Left ventricle myocardium superior (tissue), 1 donor: ENCODE data around the gene SLC25A14. TPM values are rescaled to one million over a fixed set of nuclear protein-coding genes. Genes with fewer than 3 reads are reported as not detected.
A peak's percentile ranks its signal among the peaks of the same experiment; 100 is the strongest.
"Not testable (repeated sequence)": the region's sequence is repeated elsewhere in the genome, so short reads cannot be mapped to it uniquely, and the experiment has no call there.

Experiments
- ATAC-seq: fragments of 200-7000 bp; cut with Tn5 transposase; one replicate; pipeline ENCODE4 v1.9.1; 2020; ENCODE audit warnings: mild to moderate bottlenecking, moderate library complexity
- DNase-seq: peaks from one replicate; pipeline ENCODE4 v3.0.0-alpha.2; 2020
- intact Hi-C: fragments of 100-400 bp; cut with micrococcal nuclease; formaldehyde crosslinking; loops from one replicate; pipeline ENCODE4 v1.11.0; 2022
- long read RNA-seq: library from polyadenylated mRNA; unstranded; transcript quantifications from one replicate; pipeline ENCODE4 v2.0.0, GENCODE V29; 2021
- total RNA-seq: library from RNA; stranded (reverse); fragmentation: NEBNext Ultra II Directional; extraction: Animal tissue kit (Norgen Biotek cat#: 25700); gene quantifications from one replicate; pipeline ENCODE4 v1.2.1, GENCODE V29; 2021
- donor health status: DM: no; HTN: yes; CAD: no; lungs with severe emphysema.

SLC25A14 gene, protein sequence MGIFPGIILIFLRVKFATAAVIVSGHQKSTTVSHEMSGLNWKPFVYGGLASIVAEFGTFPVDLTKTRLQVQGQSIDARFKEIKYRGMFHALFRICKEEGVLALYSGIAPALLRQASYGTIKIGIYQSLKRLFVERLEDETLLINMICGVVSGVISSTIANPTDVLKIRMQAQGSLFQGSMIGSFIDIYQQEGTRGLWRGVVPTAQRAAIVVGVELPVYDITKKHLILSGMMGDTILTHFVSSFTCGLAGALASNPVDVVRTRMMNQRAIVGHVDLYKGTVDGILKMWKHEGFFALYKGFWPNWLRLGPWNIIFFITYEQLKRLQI
- 3.6 TPM for total RNA-seq
- long read RNA-seq, partial matches to known transcripts: 1 of 6 reads
- long read RNA-seq, other reads (novel, unspliced or antisense): 3 of 6 reads

DNA sequence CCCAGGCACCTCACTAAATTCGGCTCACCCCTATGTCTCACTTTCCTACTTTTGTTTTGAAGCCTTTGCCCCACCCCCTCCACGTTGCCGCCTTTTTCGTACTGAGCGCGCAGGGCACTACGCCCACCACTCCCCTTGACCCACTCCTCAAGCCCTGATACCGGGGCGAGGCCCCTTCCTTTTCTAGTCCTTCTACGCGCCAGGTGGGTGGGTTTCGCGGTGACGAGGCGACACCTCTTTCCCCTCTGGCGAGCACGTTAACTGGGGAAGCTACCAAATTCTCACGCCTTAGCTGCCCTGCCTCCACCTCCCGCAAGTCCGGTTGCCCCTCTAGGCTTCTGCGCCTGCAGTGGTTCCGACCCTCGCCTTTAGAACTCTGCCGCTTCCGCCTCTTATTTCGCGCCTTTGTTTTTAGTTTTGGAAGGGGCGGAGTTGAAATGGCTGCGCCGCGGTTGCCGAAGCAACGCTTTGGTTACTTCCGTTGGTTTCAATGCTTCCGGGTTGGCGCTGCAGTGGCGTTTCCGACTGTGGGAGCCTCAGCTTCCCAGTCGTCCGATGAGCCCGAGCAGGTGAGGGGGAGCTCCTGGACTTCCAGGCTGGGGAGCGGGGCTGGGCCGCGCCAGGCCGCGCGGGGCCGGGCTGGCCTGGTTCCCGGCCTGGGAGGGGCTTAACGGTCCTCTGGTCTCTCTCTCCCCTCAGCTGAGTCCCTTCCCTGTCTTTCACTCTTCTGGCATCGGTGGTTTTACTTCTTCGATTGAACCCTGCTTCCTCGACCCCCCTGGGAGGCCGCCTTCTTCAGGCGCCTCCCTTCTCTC lies at the start of gene SLC25A14:
TSS of gene SLC25A14 (plus strand) at position 512 of the 815 bp plus-strand sequence. CDS start 360 bp downstream, outside the sequence.
- intact Hi-C loops: no loop called here
- DNase-seq (peak; percentile 80), ATAC-seq (peak; percentile 95)

DNA sequence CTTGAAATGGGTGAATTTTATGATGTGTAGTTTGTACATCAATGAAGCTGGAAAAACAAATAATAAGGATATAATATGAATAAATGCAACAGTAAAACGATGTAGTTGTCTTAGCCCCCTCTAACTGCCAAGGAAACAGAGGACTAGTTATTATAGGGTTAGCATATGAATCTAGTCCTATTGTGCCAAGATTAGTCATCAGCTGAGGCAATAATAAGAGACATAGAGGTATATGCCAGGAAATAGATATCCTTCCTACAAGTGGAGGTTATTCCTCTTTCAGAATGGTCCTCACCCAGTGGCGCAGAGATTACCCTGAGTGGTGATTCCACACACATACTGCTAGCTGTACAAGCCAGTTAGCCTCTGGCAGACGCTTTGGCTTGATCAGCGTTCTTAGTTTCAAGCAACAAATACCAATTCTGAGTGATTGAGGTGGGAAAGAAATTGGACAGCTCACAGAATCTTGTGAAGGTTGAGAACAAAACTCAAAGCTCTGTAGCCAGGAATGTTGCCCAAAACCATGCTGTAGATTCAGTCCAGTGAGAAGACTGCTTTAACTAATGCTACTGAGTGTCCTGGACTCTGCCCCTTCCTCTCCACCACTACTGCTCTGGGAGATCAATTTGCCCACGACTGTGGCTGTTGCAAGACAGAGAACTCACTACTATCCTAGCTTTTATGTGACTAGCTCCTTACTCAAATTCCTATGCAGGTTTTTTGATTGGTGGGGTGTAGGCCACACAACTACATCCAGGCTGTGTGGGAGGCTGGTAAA lies 44.0 kb upstream of the SLC25A14 start:
- no peak for DNase-seq
- intact Hi-C loops: no loop called here
- ATAC-seq: no peak

DNA sequence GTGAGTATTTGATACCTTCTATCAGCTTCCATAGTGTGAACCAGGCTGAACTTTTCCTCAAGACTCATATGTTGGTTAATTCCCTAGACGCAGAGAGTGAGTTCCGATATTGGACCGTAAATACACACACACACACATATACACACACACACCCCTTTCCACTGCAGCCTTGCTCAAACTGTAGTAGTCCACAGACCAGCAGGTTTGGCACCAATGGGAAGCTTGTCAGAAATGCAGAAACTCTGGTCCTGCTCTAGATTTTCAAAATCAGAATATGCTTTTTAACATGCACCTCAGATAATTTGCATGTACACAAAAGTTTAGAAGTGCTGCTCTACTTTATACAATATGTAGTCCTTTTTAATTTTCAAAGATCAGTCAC lies 43.4 kb upstream of the SLC25A14 start:
- intact Hi-C loops: no loop called here
- ATAC-seq: no peak

DNA sequence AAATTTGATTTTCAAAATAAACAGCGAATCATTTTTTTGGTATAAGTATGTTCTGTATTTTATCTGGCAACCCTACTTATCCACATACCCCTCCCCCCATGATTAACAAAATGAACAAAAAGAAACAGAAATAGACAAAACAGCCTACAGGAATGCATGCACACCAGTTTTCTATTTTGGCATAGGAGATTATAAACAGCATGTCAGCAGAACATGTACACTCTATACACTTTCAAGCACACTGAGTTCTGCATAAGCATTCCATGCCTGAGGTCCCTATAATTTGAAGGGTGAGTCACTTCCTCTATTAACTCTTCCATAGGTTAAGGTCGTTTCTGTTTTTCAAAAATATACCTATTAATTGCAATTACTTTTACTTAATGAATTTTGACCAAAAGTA lies 43.0 kb upstream of the SLC25A14 start:
- ATAC-seq: no peak
- intact Hi-C loops: no loop called here

More for the DNA sequence above, 43.4 kb upstream of the SLC25A14 start:
- no peak for DNase-seq

DNA sequence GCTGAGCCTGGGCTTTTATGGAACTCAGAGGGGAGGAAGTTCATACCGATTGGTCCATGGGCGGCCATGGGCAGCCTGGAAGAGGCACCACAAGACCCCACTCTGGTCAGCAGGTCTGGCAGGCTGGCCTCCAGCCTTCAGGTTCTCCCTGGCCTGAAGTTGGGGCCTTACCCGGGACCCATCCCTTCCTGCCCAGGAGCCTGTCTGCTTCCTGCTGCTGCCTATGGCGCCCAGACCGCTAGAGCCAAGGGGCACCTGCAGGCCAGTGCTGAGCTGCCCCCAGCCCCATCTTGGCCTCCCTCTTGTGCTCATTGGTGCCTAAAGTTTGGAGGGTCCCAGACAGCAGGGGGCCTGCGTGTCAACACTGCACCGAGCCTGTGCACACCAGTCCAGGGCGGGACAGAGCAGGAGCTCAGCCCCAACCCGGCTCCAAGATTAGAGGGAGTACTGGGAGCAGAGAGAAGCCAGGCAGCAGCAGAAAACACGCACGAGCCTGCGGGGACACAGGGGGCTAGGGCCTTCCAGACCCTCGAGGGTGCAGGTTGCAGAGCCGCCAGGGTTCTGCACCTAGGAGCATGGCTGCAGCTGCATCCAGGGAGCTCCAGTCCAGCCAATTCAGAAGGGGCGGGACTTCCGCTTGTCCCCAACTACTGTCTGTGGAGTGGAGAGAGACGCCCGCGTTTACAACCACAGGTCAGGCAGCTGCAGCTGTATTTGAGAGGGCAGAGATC lies 40.3 kb upstream of the SLC25A14 start:
- ATAC-seq: no peak
- DNase-seq: no peak
- intact Hi-C loops: no loop called here

More for the DNA sequence above, 43.0 kb upstream of the SLC25A14 start:
- DNase-seq: no peak

DNA sequence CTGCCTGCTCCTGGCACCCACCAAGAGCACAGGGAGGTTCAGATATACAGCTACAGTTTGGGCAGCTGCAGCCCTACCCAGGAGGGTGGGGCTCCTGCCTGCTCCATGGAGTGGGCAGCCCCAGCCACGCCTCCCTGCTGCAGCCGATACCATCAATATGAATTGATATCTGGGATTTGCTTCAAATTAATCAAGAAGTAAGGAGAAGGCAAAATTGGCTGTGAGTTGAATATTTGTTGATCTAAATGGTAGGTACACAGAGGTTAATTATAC lies 39.8 kb upstream of the SLC25A14 start:
- ATAC-seq (no peak), DNase-seq (no peak)
- intact Hi-C loops: no loop called here

DNA sequence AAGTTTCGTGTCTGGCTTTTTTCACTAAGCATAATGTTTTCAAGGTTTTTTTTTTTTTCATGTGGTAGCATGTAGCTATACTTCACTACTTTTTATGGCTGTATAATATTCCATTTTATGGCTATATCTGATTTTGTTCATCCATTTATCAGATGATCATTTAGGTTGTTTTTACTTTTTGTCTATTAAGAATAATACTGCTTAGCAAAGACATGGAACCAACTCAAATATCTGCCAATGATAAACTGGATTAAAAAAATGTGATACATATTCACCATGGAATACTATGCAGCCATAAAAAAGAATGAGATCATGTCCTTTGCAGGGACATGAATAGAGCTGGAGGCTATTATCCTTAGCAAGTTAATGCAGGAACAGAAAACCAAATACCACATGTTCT lies 38.3 kb upstream of the SLC25A14 start:
- ATAC-seq (no peak), DNase-seq (no peak)
- intact Hi-C loops: no loop called here

DNA sequence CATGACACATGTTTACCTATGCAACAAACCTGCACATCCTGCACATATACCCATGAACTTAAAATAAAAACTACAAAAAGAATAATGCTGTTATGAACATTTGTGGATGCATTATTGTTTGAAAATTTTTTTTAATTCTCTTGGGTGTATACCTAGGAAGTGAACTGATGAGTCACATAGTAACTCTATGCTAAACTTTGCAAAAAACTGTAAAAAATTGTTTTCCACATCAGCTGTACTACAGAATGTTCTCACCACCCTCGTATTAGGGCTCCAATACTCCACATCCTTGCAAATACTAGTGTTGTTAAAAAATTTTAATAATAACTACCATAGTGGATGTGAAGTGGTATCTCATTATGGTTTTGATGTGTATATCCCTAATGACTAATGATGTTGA lies 37.7 kb upstream of the SLC25A14 start:
- intact Hi-C loops: no loop called here
- DNase-seq: no peak
- no peak for ATAC-seq

DNA sequence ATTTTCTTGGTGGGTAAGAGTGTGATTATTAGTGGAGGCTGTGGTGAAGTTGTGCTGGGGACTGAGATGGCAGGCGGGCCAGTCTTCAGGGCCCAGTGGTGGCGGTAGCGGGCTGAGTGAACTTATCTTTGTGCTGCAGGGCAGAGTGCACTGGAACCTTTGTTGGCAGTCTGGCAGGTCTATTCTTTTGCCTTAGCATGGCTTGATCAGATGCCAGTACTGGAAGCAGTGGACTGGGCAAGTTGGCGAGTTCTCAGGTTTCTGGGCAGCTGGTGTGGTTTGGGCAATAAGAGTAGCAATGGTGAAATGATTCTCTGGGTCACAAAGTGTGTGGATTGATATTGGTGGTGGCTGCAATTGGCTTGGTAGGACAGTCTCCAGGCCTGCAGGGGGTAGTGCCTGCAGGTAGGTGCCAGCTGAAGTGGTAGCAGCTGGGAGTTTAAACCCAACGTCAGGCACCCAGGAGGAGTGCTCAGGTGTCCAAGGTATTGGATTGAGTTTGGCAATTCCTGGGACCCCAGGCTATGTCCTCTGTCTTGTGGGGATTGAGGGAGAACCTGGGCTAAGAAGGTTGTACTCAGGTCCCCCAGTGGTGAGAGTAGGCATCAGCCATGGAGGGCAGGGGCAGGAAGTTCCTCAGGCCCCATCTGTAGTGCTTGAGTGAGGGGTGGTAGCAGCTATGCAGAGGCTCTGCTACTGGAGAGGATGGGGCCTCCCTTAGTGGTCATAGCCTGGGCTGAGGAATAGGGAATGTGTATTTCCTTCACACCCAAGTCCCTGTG lies 34.9 kb upstream of the SLC25A14 start:
- ATAC-seq (no peak), DNase-seq (no peak)
- intact Hi-C loops: no loop called here

DNA sequence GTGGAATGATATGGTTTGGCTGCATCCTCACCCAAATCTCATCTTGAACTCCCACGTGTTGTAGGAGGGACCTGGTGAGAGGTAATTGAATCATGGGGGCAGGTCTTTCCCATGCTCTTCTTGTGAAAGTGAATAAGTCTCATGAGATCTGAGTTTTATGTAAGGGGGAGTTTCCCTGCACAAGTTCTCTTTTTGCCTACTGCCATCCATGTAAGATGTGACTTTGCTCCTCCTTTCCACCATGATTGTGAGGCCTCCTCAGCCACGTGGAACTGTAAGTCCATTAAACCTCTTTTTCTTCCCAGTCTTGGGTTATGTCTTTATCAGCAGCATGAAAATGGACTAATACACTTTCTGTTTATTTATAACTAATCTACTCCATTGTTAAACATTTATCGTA lies 19.8 kb upstream of the SLC25A14 start:
- intact Hi-C loops, DNase-seq, ATAC-seq: not testable (repeated sequence)

DNA sequence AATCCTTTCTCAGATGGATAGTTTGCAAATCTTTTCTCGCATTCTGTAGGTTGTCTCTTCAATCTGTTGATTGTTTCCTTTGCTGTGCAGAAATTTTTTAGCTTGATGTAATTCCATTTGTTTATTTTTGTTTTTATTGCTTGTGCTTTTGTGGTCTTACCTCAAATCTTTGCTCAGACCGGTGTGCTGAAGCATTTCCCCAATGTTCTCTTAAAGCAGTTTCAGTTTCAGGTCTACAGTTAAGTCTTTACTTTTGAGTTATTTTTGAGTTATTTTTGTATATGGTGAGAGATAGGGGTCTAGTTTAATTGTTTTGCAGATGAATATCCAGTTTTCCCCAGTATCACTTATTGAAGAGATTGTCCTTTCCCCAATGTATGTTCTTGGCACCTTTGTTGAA lies 18.2 kb upstream of the SLC25A14 start:
- DNase-seq (no peak), ATAC-seq (no peak)

DNA sequence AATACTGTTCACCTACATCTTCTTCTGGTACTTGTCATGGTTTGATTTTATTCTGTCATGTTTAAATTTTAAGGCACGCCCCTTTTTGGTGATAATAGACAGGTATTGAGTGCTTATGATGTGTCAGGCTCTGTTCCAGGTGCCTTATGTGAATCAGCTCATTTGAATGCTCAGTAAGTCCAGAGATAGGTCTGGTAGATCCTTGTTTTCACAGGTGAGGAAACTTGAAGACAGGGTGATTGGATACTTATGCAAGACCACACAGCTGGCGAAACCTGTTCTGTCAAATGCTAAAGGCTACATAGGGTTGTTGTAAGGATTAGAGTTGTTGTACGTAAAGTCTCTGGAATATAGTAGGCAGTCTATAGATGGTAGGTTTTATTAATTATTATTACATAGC lies 9.6 kb upstream of the SLC25A14 start:
- DNase-seq: no peak
- ATAC-seq: no peak
- intact Hi-C loops: no loop called here

More for the DNA sequence above, 18.2 kb upstream of the SLC25A14 start:
- intact Hi-C loops: no loop called here

DNA sequence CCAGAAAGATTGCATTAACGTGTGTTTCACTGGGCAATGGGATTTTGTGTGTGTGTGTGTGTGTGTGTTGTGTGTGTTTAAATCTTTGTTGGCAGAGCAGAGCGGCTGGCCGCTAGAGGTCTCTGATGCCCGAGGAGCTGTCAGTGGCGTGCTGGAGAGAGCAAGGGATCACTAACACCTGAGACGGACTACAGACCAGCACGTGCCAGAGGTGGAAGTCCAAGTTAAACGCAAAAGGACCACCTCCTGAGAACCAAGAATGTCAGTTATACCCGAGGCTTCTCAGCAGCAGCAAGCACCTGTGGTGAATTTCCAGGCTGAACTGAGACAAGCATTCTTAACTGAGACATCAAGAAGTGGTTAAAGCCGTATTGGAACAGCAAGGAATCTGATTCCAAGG lies 9.0 kb upstream of the SLC25A14 start:
- DNase-seq: peak; percentile 51
- ATAC-seq: peak; percentile 49
- intact Hi-C loops: no loop called here

DNA sequence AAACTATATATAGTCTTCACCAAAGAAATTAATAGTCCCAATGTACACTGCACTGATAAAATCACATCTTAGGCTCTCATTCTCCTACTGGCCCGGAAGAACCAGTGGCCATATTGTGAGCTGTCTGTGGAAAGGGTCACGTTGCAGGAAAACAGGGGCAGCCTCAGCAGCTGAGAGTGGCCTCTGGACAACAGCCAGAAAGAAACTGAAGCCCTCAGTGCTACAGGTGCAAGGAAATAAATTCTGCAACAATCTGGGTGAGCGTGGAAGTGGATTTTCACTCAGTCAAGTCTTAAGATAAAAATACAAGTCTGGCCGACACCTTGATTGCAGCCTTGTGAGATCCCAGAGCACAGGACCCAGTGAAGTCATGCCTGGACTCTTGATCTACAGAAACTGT lies 3.2 kb upstream of the SLC25A14 start:
- intact Hi-C loops: no loop called here
- no peak for ATAC-seq
- DNase-seq: no peak

DNA sequence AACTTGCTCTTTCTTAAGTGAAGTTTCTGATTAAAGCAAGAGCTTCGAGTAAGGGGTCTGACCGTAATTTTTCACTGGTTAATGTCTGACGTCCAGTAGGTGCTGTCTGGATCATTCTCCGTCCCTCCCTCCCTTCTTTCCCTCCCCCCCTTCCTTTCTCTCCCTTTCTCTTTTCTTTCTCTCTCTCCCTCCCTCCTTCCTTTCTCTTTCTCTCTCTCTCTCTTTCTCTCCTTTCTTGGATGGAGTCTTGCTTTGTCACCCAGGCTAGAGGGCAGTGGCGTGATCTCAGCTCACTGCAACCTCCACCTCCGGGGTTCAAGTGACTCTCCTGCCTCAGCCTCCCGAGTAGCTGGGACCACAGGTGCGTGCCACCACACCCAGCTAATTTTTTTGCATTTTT lies 850 bp upstream of the SLC25A14 start:
- ATAC-seq, intact Hi-C loops, DNase-seq: not testable (repeated sequence)

DNA sequence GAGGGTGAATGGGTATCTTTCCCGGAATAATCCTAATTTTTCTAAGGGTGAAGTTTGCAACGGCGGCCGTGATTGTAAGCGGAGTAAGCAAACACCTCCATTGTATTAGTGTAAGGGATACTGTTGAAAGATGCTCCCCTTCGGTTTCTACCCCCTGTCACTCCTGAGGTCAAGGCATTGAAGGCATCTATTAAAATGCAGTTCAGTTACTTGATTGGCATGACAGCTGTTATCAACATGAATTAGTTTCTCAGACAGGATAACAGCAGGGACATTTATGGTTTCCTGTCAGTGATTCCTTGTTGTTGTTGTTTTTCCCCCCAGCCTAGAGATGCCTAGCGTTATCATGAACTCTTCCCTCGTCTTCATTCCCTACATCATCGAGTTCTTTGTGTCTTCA lies 552 bp downstream of the SLC25A14 start:
- ATAC-seq: no peak
- intact Hi-C loops: no loop called here
- DNase-seq: no peak

DNA sequence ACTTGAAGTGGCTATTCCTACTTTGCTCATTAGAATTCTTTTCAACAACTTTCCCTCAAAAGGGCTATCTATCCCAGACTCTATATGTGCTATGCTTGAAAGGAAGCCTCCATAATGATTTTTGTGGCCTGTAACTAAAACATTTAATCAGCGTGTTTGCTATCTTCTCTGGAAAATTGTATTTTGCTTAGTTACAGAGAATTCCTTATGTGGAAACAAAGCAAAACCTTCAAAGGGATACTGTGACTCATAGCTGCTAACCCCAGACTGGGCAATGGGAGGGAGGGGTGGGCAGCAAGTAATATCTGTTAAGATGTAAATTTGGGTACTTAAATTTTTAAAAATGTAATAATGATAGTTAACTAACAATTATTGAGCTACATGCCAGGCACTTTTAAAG lies 3.7 kb downstream of the SLC25A14 start:
- no peak for ATAC-seq
- intact Hi-C loops: no loop called here
- DNase-seq: no peak

DNA sequence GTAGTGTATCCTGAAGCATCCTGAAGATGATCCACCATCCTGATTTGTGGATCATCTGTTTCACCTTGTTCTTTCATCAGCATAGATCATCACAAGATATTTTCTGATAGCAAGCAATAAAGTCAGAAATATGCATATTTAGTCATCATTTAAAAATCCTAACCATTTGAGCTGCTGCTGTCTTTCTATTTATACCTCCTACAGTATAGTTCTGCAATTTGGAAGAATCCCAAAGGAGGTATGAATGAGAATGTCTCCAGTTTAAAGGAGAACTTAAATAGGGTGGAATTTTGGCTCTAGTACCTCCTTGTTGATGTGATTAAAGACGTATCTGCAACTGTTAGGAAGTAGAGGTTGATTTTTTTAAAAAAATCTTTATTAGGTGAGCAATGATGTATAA lies 7.6 kb downstream of the SLC25A14 start:
- ATAC-seq (no peak), DNase-seq (no peak)
- intact Hi-C loops: no loop called here

DNA sequence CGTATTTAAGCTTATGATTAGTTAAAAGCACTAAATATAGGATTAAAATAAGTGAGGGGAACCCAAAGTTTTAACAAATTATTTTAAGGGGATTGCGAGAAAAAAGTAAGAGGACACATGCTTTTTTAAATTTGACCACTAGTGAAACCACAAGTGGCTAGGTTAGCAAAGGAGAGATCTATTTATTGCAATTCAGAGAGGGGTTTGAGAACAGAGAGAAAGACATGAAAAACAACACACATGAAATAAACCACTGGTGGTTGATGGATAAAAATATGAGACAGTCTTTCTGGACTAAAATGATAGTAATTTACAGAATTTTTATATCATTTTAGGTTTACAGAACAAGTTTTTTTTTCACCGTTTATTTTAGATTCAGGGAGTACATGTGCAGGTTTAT lies 11.8 kb downstream of the SLC25A14 start:
- DNase-seq (no peak), ATAC-seq (no peak)
- intact Hi-C loops: no loop called here
